Gastrocnemius medialis (tissue), 4 donors: ENCODE results near the gene TP73.

Experiments used
- CTCF ChIP-seq, 5 experiments: fragments of 450-650 bp in 3 of 5; fragments of 200-600 bp in 2 of 5; sonication (generic) in 2 of 5; IDR thresholded peaks in 4 of 5; conservative IDR thresholded peaks in 1 of 5; 1 replicate in 4 of 5; 2 replicates in 1 of 5; pipeline ENCODE4 v1.5.1; 2016 to 2019; ENCODE audit warnings: antibody characterized with exemption in 5 of 5, mild to moderate bottlenecking in 3 of 5, moderate library complexity in 3 of 5
- POLR2A ChIP-seq, 2 donors: fragments of 450-650 bp; IDR thresholded peaks; one replicate each; pipeline ENCODE4 v1.6.1; 2017; ENCODE audit warnings: antibody characterized with exemption in 2 of 2, mild to moderate bottlenecking in 2 of 2, moderate library complexity in 2 of 2

GRCh38 chr1:3627515-3628253, 24.6 kb upstream of the TP73 start:
- TF ChIP-seq POLR2A (IDR thresholded peaks at IDR 0.05) (no peak), CTCF (IDR thresholded peaks at IDR 0.05 in 4 of 5, conservative IDR thresholded peaks at IDR 0.05 in 1 of 5) (no peak)
